MG63 (cell line): Measurements from ENCODE around the gene TIPRL. TPM values are rescaled to one million over a fixed set of nuclear protein-coding genes. Genes with fewer than 3 reads are reported as not detected.
"Not testable (repeated sequence)": the region's sequence is repeated elsewhere in the genome, so short reads cannot be mapped to it uniquely, and the experiment has no call there.

Experiments used
- DNase-seq: peaks from one replicate; pipeline ENCODE4 v3.0.0-alpha.2; 2020
- H3K27me3 ChIP-seq: fragments of 250-450 bp; sonication (Bioruptor Pico); 2 replicates; pipeline ENCODE4 v1.5.1; 2020; ENCODE audit warnings: mild to moderate bottlenecking, moderate library complexity
- H3K36me3 ChIP-seq: fragments of 250-450 bp; sonication (Bioruptor Pico); 2 replicates; pipeline ENCODE4 v1.5.1; 2020; ENCODE audit warnings: mild to moderate bottlenecking, moderate library complexity
- H3K4me3 ChIP-seq: fragments of 250-450 bp; sonication (Bioruptor Pico); 2 replicates; pipeline ENCODE4 v1.5.1; 2020; ENCODE audit warnings: mild to moderate bottlenecking, moderate library complexity
- H3K9me3 ChIP-seq: fragments of 250-450 bp; sonication (Bioruptor Pico); 2 replicates; pipeline ENCODE4 v1.5.1; 2020; ENCODE audit warnings: mild to moderate bottlenecking, moderate library complexity
- total RNA-seq: library from RNA; depleted of rRNA; stranded (reverse); fragments of >200 nt; shearing (Covaris generic); gene quantifications from 2 replicates; pipeline ENCODE4 v1.2.3, GENCODE V29; 2014; ENCODE audit warnings: low replicate concordance

TIPRL gene
- total RNA-seq, 1 experiment from 2014 or later, result 50.2 TPM

DNA sequence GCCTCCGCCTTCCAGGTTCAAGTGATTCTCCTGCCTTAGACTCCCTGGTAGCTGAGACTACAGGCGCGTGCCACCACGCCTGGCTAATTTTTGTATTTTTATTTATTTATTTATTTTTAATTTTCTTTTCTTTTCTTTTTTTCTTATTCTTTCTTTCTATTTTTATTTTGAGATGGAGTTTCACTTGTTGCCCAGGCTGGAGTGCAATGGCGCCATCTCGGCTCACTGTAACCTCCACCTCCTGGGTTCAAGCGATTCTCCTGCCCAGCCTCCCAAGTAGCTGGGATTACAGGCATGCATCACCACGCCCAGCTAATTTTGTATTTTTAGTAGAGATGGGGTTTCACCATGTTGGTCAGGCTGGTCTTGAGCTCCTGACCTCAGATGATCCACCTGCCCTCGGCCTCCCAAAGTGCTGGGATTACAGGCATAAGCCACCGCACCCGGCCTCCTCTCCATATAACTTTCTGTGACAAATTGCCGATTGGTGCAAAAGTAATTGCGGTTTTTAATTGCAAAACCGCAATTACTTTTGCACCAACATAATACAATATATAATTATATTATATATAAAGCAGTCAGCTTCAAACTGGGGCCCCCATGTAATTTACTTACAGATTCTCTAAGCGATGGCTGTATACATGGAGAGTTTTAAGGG lies 2.4 kb downstream of the TIPRL start:
- not testable (repeated sequence) for DNase-seq, H3K9me3 ChIP-seq, H3K4me3 ChIP-seq, H3K27me3 ChIP-seq
- peaks cover 21% of the 10 kb centered on the region for H3K36me3 ChIP-seq

DNA sequence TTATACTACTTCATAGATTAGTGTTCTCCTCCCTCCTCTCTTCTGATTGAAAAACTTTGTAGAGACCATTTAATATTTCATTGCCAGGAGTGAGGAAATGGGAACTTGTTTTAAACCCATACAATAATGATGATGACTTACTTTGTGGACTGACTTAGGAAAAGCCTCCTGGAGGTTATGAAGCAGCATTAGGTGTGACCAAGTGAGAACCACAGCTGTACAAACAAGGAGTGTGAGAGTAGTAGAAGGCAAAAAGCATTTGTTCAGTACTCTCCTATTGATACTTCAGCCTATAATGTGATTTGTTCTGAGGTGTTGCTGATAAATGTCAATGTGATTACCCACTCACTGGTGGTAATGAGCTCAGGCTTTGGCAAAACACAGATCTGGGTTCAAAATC lies 8.4 kb downstream of the TIPRL start:
- Histone ChIP-seq H3K9me3 (no peaks in the 10 kb centered on the region), H3K27me3 (no peaks in the 10 kb centered on the region), H3K4me3 (no peak overlapping the region), H3K36me3 (peaks cover 38% of the 10 kb centered on the region)
- no peak for DNase-seq

DNA sequence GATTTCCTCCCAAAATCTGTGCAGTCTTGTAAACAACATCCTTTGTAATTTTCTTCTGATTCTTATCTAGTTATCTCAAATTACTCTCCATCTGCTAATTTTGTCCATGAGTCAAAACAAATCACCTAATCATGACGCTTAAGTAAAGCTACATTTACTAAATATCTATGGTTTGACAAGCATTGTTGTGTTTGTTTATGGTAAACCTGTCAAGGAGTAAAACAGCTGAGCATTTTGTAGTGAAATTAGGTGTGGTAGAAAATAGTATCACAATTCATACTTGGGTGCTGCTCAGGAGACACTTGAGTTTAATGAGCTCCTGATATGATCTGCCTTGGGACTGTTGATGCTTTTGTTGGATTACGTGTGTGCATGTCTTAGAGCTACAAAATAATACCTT lies 11.6 kb downstream of the TIPRL start:
- H3K36me3 ChIP-seq, result peaks cover 46% of the 10 kb centered on the region
- no peak for DNase-seq
- no peaks in the 10 kb centered on the region for H3K27me3 ChIP-seq
- no peak overlapping the region for H3K4me3 ChIP-seq
- no peaks in the 10 kb centered on the region for H3K9me3 ChIP-seq

DNA sequence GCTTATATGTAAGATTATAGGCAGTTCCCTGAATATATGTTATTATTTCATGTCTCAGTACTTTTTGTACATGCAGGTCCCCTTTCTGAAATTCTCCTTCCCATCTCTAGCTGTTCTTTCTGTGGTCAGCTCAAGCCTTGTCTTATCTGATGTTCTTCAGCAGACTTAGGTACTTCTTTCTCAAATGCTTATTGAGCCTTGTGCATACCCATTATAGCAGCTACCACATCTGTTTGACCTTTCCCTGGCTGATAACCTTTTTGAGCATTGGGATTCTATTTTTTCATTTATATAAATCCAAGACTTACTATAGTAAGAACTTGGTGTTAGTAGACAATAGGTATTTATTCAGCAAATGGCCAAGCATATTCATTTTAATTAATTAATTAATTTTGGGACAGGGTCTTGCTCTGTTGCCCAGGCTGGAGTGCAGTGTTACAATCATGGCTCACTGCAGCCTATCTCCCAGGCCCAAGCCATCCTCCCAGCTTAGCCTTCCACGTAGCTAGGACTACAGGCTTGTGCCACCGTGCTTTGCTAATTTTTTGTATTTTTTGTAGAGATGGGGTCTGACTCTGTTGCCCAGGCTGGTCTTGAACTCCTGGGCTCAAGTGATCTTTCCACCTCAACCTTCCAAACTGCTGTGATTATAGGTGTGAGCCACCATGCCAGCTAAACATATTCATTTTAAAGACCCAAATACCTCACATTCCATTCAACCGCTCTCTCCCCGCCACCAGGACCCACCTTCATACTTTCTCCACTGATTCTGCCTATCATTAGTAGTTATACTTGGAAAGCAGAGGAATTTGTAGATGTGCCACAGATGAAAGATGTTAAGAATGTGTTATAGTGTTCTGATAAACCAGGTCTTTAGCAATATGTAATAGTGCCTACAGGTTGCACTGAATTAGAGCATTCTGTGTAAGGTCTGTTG lies 16.7 kb downstream of the TIPRL start:
- no peak for DNase-seq
- Histone ChIP-seq H3K27me3 (no peaks in the 10 kb centered on the region), H3K4me3 (no peak overlapping the region), H3K36me3 (peaks cover 71% of the 10 kb centered on the region), H3K9me3 (no peaks in the 10 kb centered on the region)

DNA sequence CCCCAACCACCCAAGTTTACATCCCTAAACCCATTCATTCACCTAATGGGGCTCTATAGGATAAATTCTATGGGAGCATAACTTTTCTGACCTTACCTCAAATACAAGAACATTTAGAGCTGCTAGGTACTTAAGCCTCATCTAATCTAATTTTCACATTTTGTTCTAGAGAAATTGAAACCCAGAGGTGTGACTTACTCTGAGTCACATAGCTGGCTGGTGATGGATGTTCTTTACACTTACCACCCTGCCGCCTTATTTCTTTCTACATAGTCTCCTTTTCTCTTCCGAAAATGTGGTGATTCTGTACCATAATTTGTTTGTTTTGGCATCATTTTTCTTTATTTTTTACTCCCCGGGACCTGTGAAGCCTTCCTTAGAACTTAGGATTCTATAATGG lies 20.3 kb downstream of the TIPRL start:
- no peak overlapping the region for H3K4me3 ChIP-seq
- H3K36me3 ChIP-seq, result peaks cover 81% of the 10 kb centered on the region
- H3K9me3 ChIP-seq, result 0 out of 2 replicates have a peak, but pooled peaks cover 3% of the 10 kb centered on the region
- DNase-seq, result no peak
- H3K27me3 ChIP-seq, result no peaks in the 10 kb centered on the region

DNA sequence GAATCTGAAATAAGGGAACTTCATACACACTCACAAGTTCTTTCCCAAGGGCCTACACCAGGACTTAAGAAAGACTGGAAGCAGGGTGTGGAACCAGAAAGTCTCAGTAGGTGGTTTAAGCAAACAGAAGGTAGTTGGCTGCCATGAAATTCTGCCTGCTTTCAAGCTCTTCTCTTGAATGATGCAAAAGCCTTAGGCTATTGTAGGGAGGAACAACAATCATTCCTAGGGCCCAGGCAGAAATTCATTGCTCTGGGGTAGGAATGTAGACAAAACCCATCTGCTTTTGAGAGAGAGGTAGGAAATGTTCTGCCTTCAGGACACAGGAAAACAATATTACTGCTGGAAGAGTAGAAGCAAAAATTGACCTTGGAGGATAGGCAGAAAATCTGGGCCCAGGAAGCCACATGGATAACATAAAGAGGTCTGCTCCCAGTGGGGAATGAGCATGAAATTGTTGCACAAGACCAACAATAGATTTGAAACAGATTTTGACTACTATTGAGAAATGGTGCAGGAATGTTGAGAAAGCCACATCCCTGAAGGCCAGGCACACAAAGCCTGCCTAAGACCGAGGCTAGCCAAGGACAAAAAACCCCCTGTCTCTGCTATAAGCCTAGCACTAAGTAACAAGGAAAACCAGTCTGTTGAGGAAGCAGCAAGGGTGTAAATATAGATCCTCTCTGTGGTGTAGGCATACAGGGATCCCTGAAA lies 24.3 kb downstream of the TIPRL start:
- Histone ChIP-seq H3K9me3 (peaks cover 10% of the 10 kb centered on the region; the same call in 1 of the 2 replicates), H3K36me3 (peaks cover 51% of the 10 kb centered on the region), H3K27me3 (no peaks in the 10 kb centered on the region), H3K4me3 (no peak overlapping the region)
- no peak for DNase-seq

DNA sequence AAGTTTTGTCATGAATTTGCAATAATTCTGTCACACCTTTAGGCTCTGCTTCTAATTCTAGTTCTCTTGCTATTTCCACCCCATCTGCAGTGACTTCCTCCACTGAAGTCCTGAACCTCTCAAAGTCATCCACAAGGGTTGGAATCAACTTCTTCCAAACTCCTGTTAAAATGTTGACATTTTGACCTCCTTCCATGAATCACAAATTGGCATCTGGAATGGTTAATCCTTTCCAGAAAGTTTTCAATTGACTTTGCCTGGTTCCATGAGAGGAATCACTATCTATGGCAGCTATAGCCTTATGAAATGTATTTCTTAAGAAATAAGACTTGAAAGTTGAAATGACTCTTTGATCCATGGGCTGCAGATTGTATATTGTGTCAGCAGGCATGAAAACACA lies 27.3 kb downstream of the TIPRL start:
- Histone ChIP-seq H3K27me3 (no peaks in the 10 kb centered on the region), H3K36me3 (peaks cover 27% of the 10 kb centered on the region), H3K9me3 (peaks cover 14% of the 10 kb centered on the region), H3K4me3 (no peak overlapping the region)
- DNase-seq, result no peak

DNA sequence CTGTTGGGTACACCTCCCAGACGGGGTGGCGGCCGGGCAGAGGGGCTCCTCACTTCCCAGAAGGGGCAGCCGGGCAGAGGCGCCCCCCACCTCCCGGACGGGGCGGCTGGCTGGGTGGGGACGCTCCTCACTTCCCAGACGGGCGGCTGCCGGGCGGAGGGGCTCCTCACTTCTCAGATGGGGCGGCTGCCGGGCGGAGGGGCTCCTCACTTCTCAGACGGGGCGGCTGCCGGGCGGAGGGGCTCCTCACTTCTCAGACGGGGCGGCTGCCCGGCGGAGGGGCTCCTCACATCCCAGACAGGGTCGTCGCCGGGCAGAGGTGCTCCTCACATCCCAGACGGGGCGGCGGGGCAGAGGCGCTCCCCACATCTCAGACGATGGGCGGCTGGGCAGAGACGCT lies 28.9 kb downstream of the TIPRL start:
- not testable (repeated sequence) for DNase-seq, H3K27me3 ChIP-seq, H3K4me3 ChIP-seq
- Histone ChIP-seq H3K9me3 (peaks cover 14% of the 10 kb centered on the region), H3K36me3 (peaks cover 14% of the 10 kb centered on the region)

DNA sequence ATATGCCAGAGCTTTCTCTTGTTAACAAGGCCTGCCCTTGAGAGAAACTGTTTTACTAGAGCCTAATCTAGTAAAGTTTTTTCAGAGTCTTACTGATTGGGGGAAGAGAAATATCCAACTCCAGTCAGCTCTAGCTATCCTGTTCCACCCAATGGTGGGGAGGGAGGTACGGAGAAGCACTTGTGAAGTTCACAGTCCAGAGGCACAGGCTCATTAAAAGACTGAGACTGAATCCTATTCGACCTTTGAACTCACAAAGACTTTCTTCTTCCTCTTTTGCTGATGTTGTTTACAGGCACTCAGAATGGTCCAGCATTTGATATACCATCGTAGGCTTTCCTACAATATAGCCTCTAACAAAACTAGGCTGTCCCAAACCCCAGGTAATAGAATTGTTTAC lies 31.6 kb downstream of the TIPRL start:
- Histone ChIP-seq H3K9me3 (peaks cover 11% of the 10 kb centered on the region), H3K27me3 (no peaks in the 10 kb centered on the region), H3K36me3 (peaks cover under 1% of the 10 kb centered on the region; the same call in 1 of the 2 replicates), H3K4me3 (no peak overlapping the region)
- DNase-seq, result no peak

DNA sequence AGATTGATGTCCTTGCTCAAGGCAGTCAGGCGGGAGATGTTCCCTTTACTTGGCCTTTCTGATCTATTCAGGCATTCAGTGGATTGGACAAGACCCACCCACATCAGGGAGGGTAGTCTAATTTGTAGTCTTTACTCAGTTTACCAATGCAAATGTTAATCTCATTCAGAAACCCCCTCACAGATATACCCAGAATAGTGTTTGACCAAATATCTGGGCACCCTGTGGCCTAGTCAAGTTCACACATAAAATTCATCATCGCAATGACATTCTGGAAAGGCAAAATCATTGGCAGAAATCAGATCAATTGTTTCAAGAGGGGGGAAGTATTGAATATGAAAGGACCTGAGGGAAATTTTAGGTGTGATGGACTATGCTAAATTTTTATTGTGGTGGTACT lies 34.6 kb downstream of the TIPRL start:
- no peaks in the 10 kb centered on the region for H3K27me3 ChIP-seq
- no peak for DNase-seq
- peaks cover 4% of the 10 kb centered on the region for H3K9me3 ChIP-seq
- H3K36me3 ChIP-seq, result no peaks in the 10 kb centered on the region
- no peak overlapping the region for H3K4me3 ChIP-seq

DNA sequence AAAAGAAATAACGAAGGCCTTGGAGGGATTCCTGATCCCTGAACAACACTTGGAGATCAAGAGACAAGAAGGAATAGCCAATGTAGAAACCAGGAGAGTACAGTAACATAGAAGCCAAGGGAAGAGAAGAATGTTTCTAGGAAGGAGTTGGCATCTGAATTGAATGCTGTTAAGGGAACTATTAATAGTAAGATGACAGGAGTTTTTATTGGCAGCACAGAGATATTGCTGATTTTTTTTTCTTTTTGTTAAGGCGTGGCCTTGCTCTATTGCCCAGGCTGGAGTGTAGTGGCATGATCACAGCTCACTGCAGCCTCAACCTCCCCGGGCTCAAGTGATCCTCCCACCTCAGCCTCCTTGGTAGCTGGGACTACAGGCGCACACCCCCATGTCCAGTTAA lies 37.4 kb downstream of the TIPRL start:
- no peaks in the 10 kb centered on the region; the same call in 1 of the 2 replicates for H3K9me3 ChIP-seq
- DNase-seq, result peak; percentile 10
- no peaks in the 10 kb centered on the region for H3K36me3 ChIP-seq
- H3K4me3 ChIP-seq, result no peak overlapping the region
- H3K27me3 ChIP-seq, result no peaks in the 10 kb centered on the region

DNA sequence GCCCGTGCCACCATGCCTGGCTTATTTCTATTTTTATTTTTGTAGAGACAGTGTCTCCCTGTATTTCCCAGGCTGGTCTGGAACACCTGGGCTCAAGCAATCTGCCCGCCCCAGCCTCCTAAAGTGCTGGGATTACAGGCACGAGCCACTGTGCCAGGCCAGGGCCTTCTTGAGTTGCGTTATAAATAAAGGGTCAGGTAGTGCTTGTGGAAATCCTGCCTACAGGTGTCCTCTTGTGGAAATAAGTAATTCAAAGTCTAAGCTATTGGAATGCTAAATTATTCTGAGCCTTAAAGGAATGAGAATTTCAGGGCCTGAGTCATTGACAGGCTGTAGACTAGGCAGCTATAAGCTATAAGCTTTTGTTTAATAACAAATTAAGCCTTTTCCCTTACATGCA lies 38.9 kb downstream of the TIPRL start:
- Histone ChIP-seq H3K36me3 (no peaks in the 10 kb centered on the region), H3K4me3 (no peak overlapping the region), H3K27me3 (no peaks in the 10 kb centered on the region), H3K9me3 (no peaks in the 10 kb centered on the region; the same call in 1 of the 2 replicates)
- DNase-seq, result no peak

DNA sequence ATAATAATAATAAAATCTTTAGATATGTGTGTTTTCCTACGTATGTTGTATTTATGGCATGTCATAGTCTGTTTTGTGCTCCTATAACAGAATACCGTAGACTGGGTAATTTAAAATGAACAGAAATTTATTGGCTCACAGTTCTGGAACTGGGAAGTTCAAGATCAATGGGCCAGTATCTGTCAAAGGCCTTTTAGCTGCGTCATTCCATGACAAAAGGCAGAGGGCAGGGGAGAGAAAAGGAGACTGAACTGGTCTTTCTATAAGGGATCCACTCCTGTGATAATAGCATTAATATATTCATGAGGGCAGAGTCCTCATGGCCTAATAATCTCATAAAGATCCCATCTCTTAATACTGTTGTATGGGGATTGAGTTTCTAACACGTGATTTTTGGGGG lies 39.9 kb downstream of the TIPRL start:
- DNase-seq, result no peak
- Histone ChIP-seq H3K27me3 (no peaks in the 10 kb centered on the region), H3K4me3 (no peak overlapping the region), H3K9me3 (no peaks in the 10 kb centered on the region; the same call in 1 of the 2 replicates), H3K36me3 (no peaks in the 10 kb centered on the region)

DNA sequence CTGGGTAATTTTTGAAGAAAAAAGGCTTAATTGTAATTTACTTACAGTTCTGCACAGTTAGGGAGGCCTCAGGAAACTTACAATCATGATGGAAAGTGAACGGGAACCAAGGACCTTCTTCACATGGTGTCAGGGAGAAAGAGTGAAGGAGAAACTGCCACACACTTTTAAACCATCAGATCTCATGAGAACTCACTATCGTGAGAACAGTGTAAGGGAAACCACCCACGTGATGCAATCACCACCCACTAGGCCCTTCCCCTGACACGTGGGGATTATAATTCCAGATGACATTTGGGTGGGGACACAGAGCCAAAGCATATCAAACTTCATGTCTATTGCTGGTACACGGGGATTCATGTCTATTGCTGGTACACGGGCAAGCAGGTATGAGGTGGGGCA lies 41.7 kb downstream of the TIPRL start:
- Histone ChIP-seq H3K27me3 (no peaks in the 10 kb centered on the region), H3K9me3 (no peaks in the 10 kb centered on the region), H3K36me3 (no peaks in the 10 kb centered on the region), H3K4me3 (no peak overlapping the region)
- no peak for DNase-seq

DNA sequence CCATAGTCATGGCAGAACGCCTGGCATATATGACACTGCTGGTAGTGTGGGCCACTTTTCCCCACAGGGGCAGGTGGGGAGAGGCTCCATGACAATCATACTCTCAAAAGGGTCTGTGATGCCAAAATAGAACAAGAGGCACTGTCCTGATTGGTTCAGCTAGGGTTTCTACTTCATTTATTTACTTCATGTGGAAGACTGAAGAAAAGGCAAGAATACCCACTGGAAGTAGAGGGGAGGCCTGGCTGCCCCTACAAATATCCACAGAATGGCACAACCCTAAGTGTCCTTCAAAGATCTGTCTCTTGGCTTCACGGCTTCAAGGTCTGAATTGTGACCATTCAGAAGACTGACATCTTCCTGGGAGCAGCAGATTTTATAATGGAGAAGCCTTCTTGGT lies 42.5 kb downstream of the TIPRL start:
- Histone ChIP-seq H3K4me3 (no peak overlapping the region), H3K9me3 (no peaks in the 10 kb centered on the region), H3K27me3 (no peaks in the 10 kb centered on the region), H3K36me3 (no peaks in the 10 kb centered on the region)
- no peak for DNase-seq

DNA sequence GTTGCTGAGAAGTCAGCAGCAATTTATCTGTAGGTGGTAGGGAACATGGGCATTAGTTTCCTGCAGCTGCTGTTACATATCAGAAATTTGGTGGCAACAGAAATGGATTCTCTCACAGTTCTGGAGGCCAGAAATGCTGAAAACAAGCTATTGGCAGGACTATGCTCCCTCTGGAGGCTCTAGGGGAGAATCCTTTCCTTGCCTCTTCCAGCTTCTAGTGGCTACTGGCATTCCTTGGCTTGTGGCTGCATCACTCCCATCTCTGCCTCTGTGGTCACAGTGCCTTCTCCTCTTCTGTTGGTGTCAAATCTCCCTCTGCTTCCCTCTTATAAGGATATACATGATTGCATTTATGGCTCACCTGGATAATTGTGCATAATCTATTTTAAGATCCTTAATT lies 44.5 kb downstream of the TIPRL start:
- no peaks in the 10 kb centered on the region for H3K36me3 ChIP-seq
- no peaks in the 10 kb centered on the region for H3K9me3 ChIP-seq
- H3K27me3 ChIP-seq, result no peaks in the 10 kb centered on the region

More for the DNA sequence above, 44.5 kb downstream of the TIPRL start:
- no peak overlapping the region for H3K4me3 ChIP-seq
- no peak for DNase-seq
